NCI-H82 treated with DMSO at 0.1 percent for 48 hours (cell line): ENCODE results near the gene USP50.
"Not testable (repeated sequence)": the region's sequence is repeated elsewhere in the genome, so short reads cannot be mapped to it uniquely, and the experiment has no call there.

Source experiments
- DNase-seq: peaks from one replicate; lab custom pipeline; 2025; ENCODE audit not compliant: unreplicated experiment; lab: John Stamatoyannopoulos, UW

USP50 gene

GRCh38 chr15:50505656-50506055, 40.8 kb downstream of the USP50 start:
- not testable (repeated sequence) for DNase-seq

GRCh38 chr15:50503144-50503543, 43.3 kb downstream of the USP50 start:
- DNase-seq: no peak

GRCh38 chr15:50501815-50502214, 44.7 kb downstream of the USP50 start:
- no peak for DNase-seq

GRCh38 chr15:50500352-50500751, 46.1 kb downstream of the USP50 start:
- DNase-seq: no peak

GRCh38 chr15:50496692-50497091, 49.8 kb downstream of the USP50 start:
- no peak for DNase-seq

GRCh38 chr15:50494547-50494946, 51.9 kb downstream of the USP50 start:
- not testable (repeated sequence) for DNase-seq

- DNase-seq: no peak
Measured at GRCh38 chr15:50493625-50494024, 52.8 kb downstream of the USP50 start.

- DNase-seq: no peak
Measured at GRCh38 chr15:50487287-50487686, 59.2 kb downstream of the USP50 start.

- DNase-seq: no peak
Measured at GRCh38 chr15:50485389-50485788, 61.1 kb downstream of the USP50 start.

GRCh38 chr15:50484781-50485180, 61.7 kb downstream of the USP50 start:
- DNase-seq: no peak

GRCh38 chr15:50476143-50476542, 70.3 kb downstream of the USP50 start:
- DNase-seq: no peak

GRCh38 chr15:50471072-50471471, 75.4 kb downstream of the USP50 start:
- no peak for DNase-seq

- DNase-seq: no peak
Measured at GRCh38 chr15:50463423-50464358, 82.8 kb downstream of the USP50 start.

- DNase-seq: no peak
Measured at GRCh38 chr15:50458348-50459112, 87.9 kb downstream of the USP50 start.

GRCh38 chr15:50452927-50453326, 93.5 kb downstream of the USP50 start:
- no peak for DNase-seq
